ENCODE data around the gene MACROD2. TPM values are rescaled to one million over a fixed set of nuclear protein-coding genes. Genes with fewer than 3 reads are reported as not detected.

Gene MACROD2
- total RNA-seq, 1 experiment from 2014 or later = 1.6 TPM

- H4K5ac ChIP-seq (ENCODE audit: insufficient read length, low read depth, low read length) = no peak overlapping the region
- no peaks in the 10 kb centered on the region for H3K9me3 ChIP-seq (ENCODE audit: control insufficient read depth, low read depth, low read length)
- no peak overlapping the region for H3K4me3 Mint-ChIP-seq
- H3K27me3 Mint-ChIP-seq (ENCODE audit: low read depth) = no peaks in the 10 kb centered on the region
- no peaks in the 10 kb centered on the region for H3K23me2 ChIP-seq (ENCODE audit: insufficient read length, low read depth, low read length, poor library complexity, severe bottlenecking)
- TF ChIP-seq CTCF (conservative IDR thresholded peaks at IDR 0.05) = no peak
- no peak overlapping the region for H3K9ac ChIP-seq (ENCODE audit: extremely low read depth, insufficient read length, low read length)
- H3K56ac ChIP-seq (ENCODE audit: insufficient read length, low read depth, low read length) = no peak overlapping the region
- H3K79me2 ChIP-seq (ENCODE audit: insufficient read depth, low read length) = no peaks in the 10 kb centered on the region
- no peak overlapping the region for H3K4me2 ChIP-seq (ENCODE audit: insufficient read depth, insufficient read length, low read length)
- H4K20me1 ChIP-seq (ENCODE audit: control insufficient read depth, insufficient read depth, insufficient read length) = no peaks in the 10 kb centered on the region
- no peak overlapping the region for H2BK15ac ChIP-seq (ENCODE audit: low read depth, low read length)
- no peaks in the 10 kb centered on the region; a peak in 1 of 4 replicates for H3K4me1 Mint-ChIP-seq
- no peak for DNase-seq
- no peaks in the 10 kb centered on the region for H3K4me1 ChIP-seq (ENCODE audit: insufficient read depth, low read length)
- WGBS (ENCODE audit: extremely low coverage, insufficient read length, low lambda C conversion rate) = no CpG with 5 or more reads among the region's 2 CpGs
- no peaks in the 10 kb centered on the region; a peak in 1 of 7 replicates for H3K36me3 Mint-ChIP-seq (ENCODE audit: insufficient read depth in 1 of 3, low read depth in 3 of 3)
- no peak overlapping the region for H2BK12ac ChIP-seq (ENCODE audit: insufficient read length, low read depth, low read length)
- H3K9me3 Mint-ChIP-seq = no peaks in the 10 kb centered on the region
- no peak overlapping the region for H3T11ph ChIP-seq (ENCODE audit: low read length)
- no peak overlapping the region for H4K91ac ChIP-seq (ENCODE audit: insufficient read length, low read depth, low read length)
- no peak overlapping the region for H2AK5ac ChIP-seq (ENCODE audit: insufficient read length, low read length)
- no peaks in the 10 kb centered on the region for H3K27me3 ChIP-seq (ENCODE audit: insufficient read depth, low read length)
- H3K79me1 ChIP-seq (ENCODE audit: insufficient read depth, low read depth, low read length, poor library complexity, severe bottlenecking) = no peaks in the 10 kb centered on the region
- H2BK5ac ChIP-seq (ENCODE audit: insufficient read length, low read length) = no peak overlapping the region
- no peak overlapping the region for H2AFZ ChIP-seq (ENCODE audit: low read length)
- no peak overlapping the region for H2BK120ac ChIP-seq (ENCODE audit: low read depth, low read length, poor library complexity, severe bottlenecking)
- no peak overlapping the region for H3K18ac ChIP-seq (ENCODE audit: insufficient read length, low read depth, low read length)
- H2BK20ac ChIP-seq (ENCODE audit: low read depth, low read length, poor library complexity, severe bottlenecking) = no peak overlapping the region
- no peak overlapping the region for H3K14ac ChIP-seq (ENCODE audit: insufficient read depth, low read length)
- no peak overlapping the region for H3K23ac ChIP-seq (ENCODE audit: insufficient read length, low read depth, low read length)
- H3K4ac ChIP-seq (ENCODE audit: low read depth, low read length) = no peak overlapping the region
- H3K27ac ChIP-seq (ENCODE audit: insufficient read length, low read depth, low read length) = no peak overlapping the region
- H4K8ac ChIP-seq (replicated peaks; ENCODE audit: insufficient read length, low read depth, low read length) = no peak overlapping the region
- no peak overlapping the region for H3K27ac Mint-ChIP-seq
Observed at GRCh38 chr20:16078172-16078898, 2083.0 kb downstream of the MACROD2 start.

Measured in H9 (cell line).